T-cell (primary cell): ENCODE data around the gene HDAC9. TPM values are rescaled to one million over a fixed set of nuclear protein-coding genes. Genes with fewer than 3 reads are reported as not detected.

ENCODE experiments used
- ATAC-seq, 4 experiments: fragments of 200-7000 bp in 3 of 4; fragments of 150-1000 bp in 1 of 4; cut with Tn5 transposase; replicated peaks in 1 of 4; 1 replicate in 3 of 4; 2 replicates in 1 of 4; pipeline ENCODE4 v1.10.0; 2021; ENCODE audit warnings: moderate library complexity in 3 of 4, mild to moderate bottlenecking in 2 of 4, moderate number of reproducible peaks in 1 of 4
- CTCF ChIA-PET, 2 donors: fragments of 300-600 bp; sonication (Branson Sonifier 250); formaldehyde crosslinking; loops; one replicate each; lab custom pipeline; 2022; ENCODE audit warnings: antibody characterized with exemption in 2 of 2; lab: Charles Lee
- POLR2A ChIA-PET, 2 donors: fragments of 300-600 bp; sonication (Branson Sonifier 250); formaldehyde crosslinking; loops; one replicate each; lab custom pipeline; 2022; ENCODE audit warnings: antibody characterized with exemption in 2 of 2; lab: Charles Lee
- DNase-seq, 35 experiments: peaks; one replicate each; pipeline versions ENCODE4 v3.0.0 to v3.0.0-alpha.2; 2013 to 2023
- H3K27ac ChIP-seq: one replicate; pipeline ENCODE4 v1.5.1; 2013; ENCODE audit warnings: low read length
- H3K27me3 ChIP-seq, 2 experiments: replicated peaks in 1 of 2; 1 replicate in 1 of 2; 2 replicates in 1 of 2; pipeline versions ENCODE4 v1.6.1 to v1.7.0; 2013; ENCODE audit warnings: low read length in 1 of 2, mixed read lengths in 1 of 2; ENCODE audit not compliant: control insufficient read depth in 2 of 2, insufficient read depth in 2 of 2; ENCODE audit errors: extremely low read depth in 1 of 2
- H3K36me3 ChIP-seq, 2 donors: 1 replicate in 1 of 2; 2 replicates in 1 of 2; pipeline versions ENCODE4 v1.6.1 to v1.7.0; 2013; ENCODE audit warnings: low read length in 1 of 2; ENCODE audit not compliant: control insufficient read depth in 2 of 2, insufficient read depth in 1 of 2; ENCODE audit errors: extremely low read depth in 1 of 2
- H3K4me1 ChIP-seq, 2 experiments: 1 replicate in 1 of 2; 2 replicates in 1 of 2; pipeline versions ENCODE4 v1.6.1 to v1.7.0; 2013; ENCODE audit warnings: low read length in 2 of 2, mixed read lengths in 1 of 2; ENCODE audit not compliant: insufficient read depth in 2 of 2, control insufficient read depth in 1 of 2; ENCODE audit errors: extremely low read depth in 1 of 2
- H3K4me3 ChIP-seq, 2 donors: 1 replicate in 1 of 2; 2 replicates in 1 of 2; pipeline versions ENCODE4 v1.5.1 to v1.7.0; 2013; ENCODE audit warnings: mild to moderate bottlenecking in 2 of 2, low read length in 1 of 2, moderate library complexity in 1 of 2; ENCODE audit not compliant: control insufficient read depth in 1 of 2; ENCODE audit errors: extremely low read depth in 1 of 2
- H3K9me3 ChIP-seq: 2 replicates; pipeline ENCODE4 v1.7.0; 2013
- H3K27ac Mint-ChIP-seq, 2 donors: one replicate each; pipeline ENCODE4 v1.8.0; 2020 to 2021; ENCODE audit warnings: mild to moderate bottlenecking in 2 of 2, mixed read lengths in 2 of 2
- H3K27me3 Mint-ChIP-seq, 2 donors: one replicate each; pipeline ENCODE4 v1.8.0; 2021 to 2022; ENCODE audit warnings: mixed read lengths in 2 of 2
- H3K36me3 Mint-ChIP-seq: one replicate; pipeline ENCODE4 v1.8.0; 2021; ENCODE audit warnings: mixed read lengths
- H3K4me1 Mint-ChIP-seq, 3 donors: one replicate each; pipeline ENCODE4 v1.8.0; 2020 to 2022; ENCODE audit warnings: mixed read lengths in 3 of 3, mild to moderate bottlenecking in 1 of 3
- H3K4me3 Mint-ChIP-seq, 3 donors: one replicate each; pipeline ENCODE4 v1.8.0; 2020 to 2022; ENCODE audit warnings: mild to moderate bottlenecking in 3 of 3, mixed read lengths in 3 of 3, moderate library complexity in 3 of 3
- H3K9me3 Mint-ChIP-seq, 3 donors: one replicate each; pipeline ENCODE4 v1.8.0; 2020 to 2022; ENCODE audit warnings: mixed read lengths in 3 of 3
- WGBS: methylation state at CpG from one replicate; pipeline ENCODE4 v1.1.5; 2013; ENCODE audit warnings: missing lambda C conversion rate; ENCODE audit not compliant: insufficient coverage; 5-methylcytosine and 5-hydroxymethylcytosine counted together
- total RNA-seq, 35 experiments: library from RNA in 6 of 35; stranded (reverse) in 6 of 35; fragments of 120-200 nt in 1 of 35; gene quantifications; one replicate each; pipeline versions ENCODE4 v1.2.1 to v1.2.4 and lab custom pipeline; 2013 to 2026

The HDAC9 gene
- total RNA-seq, 5 donors from 2014 or later (not counting 1 experiment from before 2014, with no cell fraction given): 2.8 to 6.7 (median 4.7) TPM

DNA sequence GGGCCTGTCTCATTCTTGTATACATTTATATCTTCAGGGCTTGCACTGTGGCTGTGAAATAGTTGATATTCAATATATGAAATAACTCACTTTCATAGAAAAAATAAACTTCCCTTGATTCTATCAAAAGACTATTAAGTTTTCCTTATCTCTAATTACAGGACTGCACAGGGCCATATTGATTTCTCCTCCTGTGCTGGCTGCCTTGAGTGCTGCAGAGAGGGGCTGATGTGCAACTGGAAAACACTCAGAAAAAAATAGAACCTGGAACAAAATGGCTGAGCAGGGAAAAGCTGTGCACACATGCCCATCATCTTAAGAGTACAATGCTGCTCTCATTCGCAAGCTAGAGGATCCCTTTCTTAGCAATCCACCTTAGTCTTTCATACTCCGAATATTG, 5.9 kb upstream of the HDAC9 start:
- Mint-ChIP-seq H3K4me1 (no peaks in the 10 kb centered on the region), H3K27ac (no peak overlapping the region), H3K27me3 (no peaks in the 10 kb centered on the region), H3K9me3 (no peaks in the 10 kb centered on the region), H3K36me3 (no peaks in the 10 kb centered on the region), H3K4me3 (no peak overlapping the region)
- ChIA-PET POLR2A (no interaction called here), CTCF (no interaction called here)
- Histone ChIP-seq H3K4me3 (no peak overlapping the region), H3K4me1 (no peaks in the 10 kb centered on the region), H3K9me3 (no peaks in the 10 kb centered on the region), H3K27me3 (no peaks in the 10 kb centered on the region), H3K27ac (no peak overlapping the region), H3K36me3 (no peaks in the 10 kb centered on the region)
- DNase-seq (no peak), ATAC-seq (no peak)
- WGBS: 100% methylated on average over 1 of the region's 2 CpGs

GRCh38 chr7:18491871-18492270, 3.7 kb upstream of the HDAC9 start:
- POLR2A ChIA-PET: no interaction called here
- no peaks in the 10 kb centered on the region for H3K27me3 Mint-ChIP-seq
- no peaks in the 10 kb centered on the region for H3K9me3 Mint-ChIP-seq
- Histone ChIP-seq H3K27ac (no peak overlapping the region), H3K36me3 (no peaks in the 10 kb centered on the region), H3K4me1 (no peaks in the 10 kb centered on the region), H3K27me3 (no peaks in the 10 kb centered on the region), H3K4me3 (no peak overlapping the region), H3K9me3 (no peaks in the 10 kb centered on the region)
- no peak overlapping the region for H3K27ac Mint-ChIP-seq
- 91% methylated on average over 3 of the region's 6 CpGs for WGBS
- DNase-seq (no peak), ATAC-seq (no peak)
- no peaks in the 10 kb centered on the region for H3K36me3 Mint-ChIP-seq
- CTCF ChIA-PET: no interaction called here
- peaks cover 9 to 13% (median 10%) of the 10 kb centered on the region in 3 donors for H3K4me1 Mint-ChIP-seq
- H3K4me3 Mint-ChIP-seq: no peak overlapping the region

- DNase-seq (no peak), ATAC-seq (no peak)
- Histone ChIP-seq H3K36me3 (no peaks in the 10 kb centered on the region), H3K4me1 (no peaks in the 10 kb centered on the region), H3K27ac (no peak overlapping the region), H3K27me3 (no peaks in the 10 kb centered on the region), H3K9me3 (no peaks in the 10 kb centered on the region), H3K4me3 (no peak overlapping the region)
- Mint-ChIP-seq H3K27me3 (no peaks in the 10 kb centered on the region), H3K27ac (no peak overlapping the region), H3K4me3 (no peak overlapping the region), H3K9me3 (no peaks in the 10 kb centered on the region), H3K36me3 (no peaks in the 10 kb centered on the region), H3K4me1 (peaks cover 10 to 13% (median 12%) of the 10 kb centered on the region in 3 donors)
- WGBS: no CpG with 5 or more reads among the region's 3 CpGs
- ChIA-PET CTCF (no interaction called here), POLR2A (no interaction called here)
Observed at GRCh38 chr7:18494406-18494805, 1.1 kb upstream of the HDAC9 start.

DNA sequence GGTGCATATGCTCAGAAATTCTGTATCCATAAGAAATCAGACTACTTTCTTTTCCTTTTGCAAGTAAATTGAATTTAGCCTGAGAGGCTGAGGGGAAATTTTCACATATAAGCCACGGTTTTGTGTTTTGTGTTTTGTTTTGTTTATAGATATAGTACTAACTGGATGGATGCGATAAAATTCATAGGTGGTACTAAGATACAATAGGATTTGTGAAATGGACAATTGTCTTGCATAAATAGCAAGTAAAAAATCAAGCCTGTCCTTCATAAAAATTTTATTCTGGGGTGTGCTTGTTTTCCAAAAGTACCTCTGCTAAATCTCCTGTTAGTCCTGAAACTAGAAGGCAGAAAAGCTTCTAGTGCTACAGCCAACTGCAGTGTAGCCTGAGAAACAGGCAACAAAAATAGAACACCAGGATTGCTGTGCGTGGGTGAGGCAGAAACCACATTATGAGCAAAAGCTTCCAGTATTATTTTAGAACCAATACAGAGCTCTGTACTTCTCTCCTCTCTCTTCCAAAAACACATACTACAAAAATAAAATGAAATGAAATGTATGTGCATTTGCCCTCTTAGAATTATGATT, 634 bp upstream of the HDAC9 start:
- DNase-seq: no peak

DNA sequence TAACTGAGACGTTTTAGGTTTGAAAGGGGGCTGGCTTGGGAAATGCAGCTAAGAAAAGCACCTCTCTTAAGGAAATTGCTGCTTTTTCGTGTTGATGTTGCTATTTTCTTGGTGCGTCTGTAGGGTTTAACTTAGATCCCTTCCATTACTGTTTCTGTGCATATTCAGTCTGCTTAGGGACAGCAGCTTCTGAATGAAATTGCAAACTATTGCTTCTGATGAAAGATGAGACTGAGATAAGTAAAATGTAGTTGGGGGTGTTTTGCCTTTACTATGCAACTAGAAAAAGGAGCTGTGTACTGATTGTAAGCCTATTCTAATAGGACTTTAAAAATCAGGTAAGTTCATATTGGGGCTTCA, 772 bp downstream of the HDAC9 start:
- no peak for ATAC-seq
- Histone ChIP-seq H3K4me1 (no peaks in the 10 kb centered on the region), H3K36me3 (no peaks in the 10 kb centered on the region), H3K27me3 (no peaks in the 10 kb centered on the region), H3K27ac (no peak overlapping the region), H3K4me3 (peak overlapping the region; percentile 19 to 25), H3K9me3 (no peaks in the 10 kb centered on the region)
- Mint-ChIP-seq H3K4me1 (peaks cover 10 to 13% (median 12%) of the 10 kb centered on the region in 3 donors), H3K27me3 (no peaks in the 10 kb centered on the region), H3K36me3 (no peaks in the 10 kb centered on the region), H3K4me3 (peak overlapping the region; percentile 63 to 65 (median 65)), H3K9me3 (no peaks in the 10 kb centered on the region), H3K27ac (no peak overlapping the region)
- no peak for DNase-seq
- ChIA-PET CTCF (interaction anchor here (0.5 kb wide), 2 partner anchors 29 to 321 kb away, joined by 3 to 4 read pairs; no protein-coding TSS in a partner anchor), POLR2A (no interaction called here)
- WGBS: no CpG with 5 or more reads among the region's 3 CpGs

More for the DNA sequence above, 634 bp upstream of the HDAC9 start:
- Histone ChIP-seq H3K4me3 (no peak overlapping the region), H3K27ac (no peak overlapping the region), H3K4me1 (no peaks in the 10 kb centered on the region), H3K36me3 (no peaks in the 10 kb centered on the region), H3K9me3 (no peaks in the 10 kb centered on the region), H3K27me3 (no peaks in the 10 kb centered on the region)
- no peaks in the 10 kb centered on the region for H3K27me3 Mint-ChIP-seq
- no peaks in the 10 kb centered on the region for H3K36me3 Mint-ChIP-seq
- peak overlapping the region; percentile 63 to 65 (median 65) for H3K4me3 Mint-ChIP-seq
- CTCF ChIA-PET: interaction anchor here in 1 of 2 donors (1.1 kb wide), 1 partner anchor 15 kb away, joined by 3 read pairs; no protein-coding TSS in a partner anchor
- no peaks in the 10 kb centered on the region for H3K9me3 Mint-ChIP-seq
- no peak overlapping the region for H3K27ac Mint-ChIP-seq
- WGBS: no CpG with 5 or more reads among the region's 3 CpGs
- peaks cover 10 to 13% (median 12%) of the 10 kb centered on the region in 3 donors for H3K4me1 Mint-ChIP-seq
- ATAC-seq: no peak
- POLR2A ChIA-PET: interaction anchor here in 1 of 2 donors (0.7 kb wide), 2 partner anchors 699 to 1087 kb away, joined by 3 read pairs; no protein-coding TSS in a partner anchor

- Mint-ChIP-seq H3K27me3 (no peaks in the 10 kb centered on the region), H3K9me3 (no peaks in the 10 kb centered on the region), H3K4me3 (peak overlapping the region in 1 of 3 donors; percentile 29), H3K36me3 (no peaks in the 10 kb centered on the region), H3K4me1 (peaks cover 10 to 13% (median 12%) of the 10 kb centered on the region in 3 donors), H3K27ac (no peak overlapping the region)
- no peaks in the 10 kb centered on the region for H3K9me3 ChIP-seq
- no peak for ATAC-seq
- H3K27me3 ChIP-seq: no peaks in the 10 kb centered on the region
- CTCF ChIA-PET: interaction anchor here (0.5 kb wide), 2 partner anchors 30 to 321 kb away, joined by 3 to 4 read pairs; no protein-coding TSS in a partner anchor
- H3K4me3 ChIP-seq: no peak overlapping the region
- H3K27ac ChIP-seq: no peak overlapping the region
- no CpG with 5 or more reads among the region's 3 CpGs for WGBS
- no peak for DNase-seq
- no peaks in the 10 kb centered on the region for H3K36me3 ChIP-seq
- POLR2A ChIA-PET: no interaction called here
- H3K4me1 ChIP-seq: no peaks in the 10 kb centered on the region
Observed at GRCh38 chr7:18497082-18497481, 1.5 kb downstream of the HDAC9 start.
